GM03348 (cell line): ENCODE results near the gene ACTR8.

Source experiments
- DNase-seq: peaks from one replicate; pipeline ENCODE4 v3.0.0; 2012; ENCODE audit warnings: low spot score

The ACTR8 gene

DNA sequence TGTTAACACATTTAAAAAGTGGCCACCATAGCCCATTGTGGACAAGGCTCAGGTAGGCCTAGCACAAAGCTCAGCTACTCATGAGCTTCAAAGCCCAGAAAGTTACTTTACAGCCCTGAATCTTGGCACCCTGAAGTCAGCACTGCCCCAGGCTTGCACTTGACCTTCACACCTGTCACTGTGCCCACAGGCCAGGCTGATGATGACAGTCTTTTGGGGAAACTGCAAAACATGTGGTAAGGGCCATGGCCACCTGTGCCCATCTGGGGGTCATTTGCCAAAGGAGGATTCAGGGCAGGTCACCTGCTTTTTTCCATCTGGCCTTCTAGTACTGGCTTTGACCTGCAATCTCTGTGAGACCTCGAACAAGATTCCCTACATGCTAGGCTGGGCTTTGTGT is 46.7 kb downstream of the ACTR8 start:
- DNase-seq: no peak

DNA sequence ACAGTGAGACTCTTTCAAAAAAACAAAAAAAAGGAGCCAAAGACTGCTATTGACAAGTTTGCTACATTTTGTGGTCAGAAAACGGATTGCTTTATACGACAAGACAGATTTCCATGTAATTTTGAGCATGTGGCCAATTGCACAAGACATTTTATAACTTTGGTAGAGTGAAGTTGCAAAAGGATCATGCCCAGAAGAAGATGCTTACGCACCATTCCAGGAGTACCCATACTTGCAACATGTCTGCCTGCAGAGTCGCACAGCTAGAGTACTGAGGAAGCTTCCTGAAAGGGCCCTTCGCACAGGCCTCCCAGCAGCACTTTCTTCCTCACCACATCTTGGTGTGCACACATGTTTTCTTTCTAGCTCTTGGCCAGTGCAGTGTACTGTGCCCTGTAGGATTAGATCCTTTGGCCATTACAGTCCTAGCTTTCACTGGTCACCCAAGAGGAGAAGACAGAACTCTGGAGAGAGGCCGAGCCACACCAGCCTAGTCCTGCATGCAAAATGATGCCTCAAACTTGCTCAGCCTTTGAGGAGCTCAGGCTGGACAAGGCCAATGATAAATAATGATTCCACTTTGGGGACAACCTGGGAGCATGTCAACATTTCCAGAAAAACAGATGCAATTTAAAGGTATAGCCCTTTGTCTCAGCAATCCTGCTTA is 47.4 kb downstream of the ACTR8 start:
- no peak for DNase-seq

DNA sequence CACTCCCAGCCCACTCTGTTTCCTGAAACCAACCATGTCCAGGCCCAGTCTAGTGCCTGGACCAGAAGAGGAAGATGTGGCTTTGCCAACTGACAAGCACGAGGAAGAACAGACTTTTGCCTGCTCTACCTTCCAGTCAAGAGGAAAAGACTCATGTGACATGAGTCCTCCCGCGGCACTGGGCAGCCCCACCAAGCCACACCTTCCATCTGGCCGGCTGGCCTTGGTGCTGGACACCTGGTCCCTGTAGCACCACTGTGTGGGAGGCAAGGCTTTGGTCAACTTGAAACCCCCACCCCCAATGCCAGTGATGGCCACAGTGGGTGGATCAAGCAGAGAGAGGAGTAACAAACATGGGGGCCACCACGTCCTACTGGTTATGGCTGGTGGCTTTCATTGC is 48.3 kb downstream of the ACTR8 start:
- no peak for DNase-seq

DNA sequence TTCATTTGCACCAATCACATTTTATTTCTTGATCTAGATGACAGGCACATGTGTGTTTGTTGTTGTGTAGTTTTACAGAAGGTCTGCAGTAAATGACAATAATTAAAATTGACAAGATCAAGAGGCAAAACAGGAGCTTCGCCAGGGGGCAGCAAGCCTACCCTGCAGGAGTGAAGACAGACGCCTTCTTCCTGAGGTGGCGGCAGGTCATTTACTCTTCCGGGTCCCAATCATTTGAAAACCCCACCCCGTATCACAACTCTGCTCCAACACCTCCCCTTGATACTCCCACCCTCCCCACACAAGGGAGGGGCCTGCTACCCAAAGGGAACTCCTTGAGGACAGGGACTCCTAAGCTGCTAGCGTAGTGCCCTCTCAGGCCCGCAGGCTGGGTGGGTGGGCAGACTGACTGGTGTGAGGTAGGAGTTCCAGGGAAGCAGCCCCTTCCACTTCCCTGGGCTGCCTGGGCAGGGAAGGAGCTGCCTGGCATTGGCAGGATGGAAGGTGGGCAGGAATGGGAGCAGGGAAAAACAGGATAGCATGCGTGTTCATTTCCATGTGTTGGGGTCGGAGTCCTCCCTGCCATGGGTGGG is 48.8 kb downstream of the ACTR8 start:
- no peak for DNase-seq

DNA sequence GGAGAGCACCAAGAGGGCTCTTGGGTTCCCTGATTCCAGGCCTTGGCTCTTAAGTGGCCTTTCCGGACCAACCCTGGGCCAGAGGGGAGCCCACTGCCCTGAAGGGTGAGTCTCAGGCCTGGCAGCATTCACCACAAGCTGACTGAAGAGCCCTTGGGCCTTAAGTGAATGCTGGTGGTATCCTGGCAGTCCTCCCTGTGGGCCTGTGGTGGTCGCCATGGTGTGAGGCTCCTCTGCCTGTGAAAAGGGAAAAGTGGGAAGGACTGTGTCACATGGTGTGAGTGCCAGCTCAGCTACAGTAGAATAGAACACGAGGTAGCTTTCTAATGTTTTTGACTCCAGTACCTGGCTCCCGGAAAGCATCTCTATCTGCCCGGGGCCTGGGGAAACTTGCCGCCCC is 51.0 kb downstream of the ACTR8 start:
- no peak for DNase-seq

DNA sequence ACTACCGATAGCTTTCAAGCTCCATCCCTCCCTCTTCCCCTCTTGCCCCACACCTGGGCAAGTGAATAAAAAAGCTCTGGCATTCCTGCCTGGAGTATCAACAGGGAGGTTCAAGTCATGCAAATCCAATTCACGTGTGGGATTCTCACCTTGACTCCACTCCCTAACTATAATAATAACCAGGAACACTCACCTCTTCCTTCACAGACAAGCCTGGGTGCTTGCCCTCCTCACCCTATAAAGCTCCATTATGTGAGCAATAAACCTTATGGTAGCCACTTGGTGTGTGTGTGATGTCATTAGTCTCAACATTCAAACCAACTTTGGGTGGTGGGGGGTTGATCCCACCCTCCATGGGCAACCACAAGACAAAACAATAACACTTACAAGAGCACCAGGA is 52.3 kb downstream of the ACTR8 start:
- DNase-seq: no peak

DNA sequence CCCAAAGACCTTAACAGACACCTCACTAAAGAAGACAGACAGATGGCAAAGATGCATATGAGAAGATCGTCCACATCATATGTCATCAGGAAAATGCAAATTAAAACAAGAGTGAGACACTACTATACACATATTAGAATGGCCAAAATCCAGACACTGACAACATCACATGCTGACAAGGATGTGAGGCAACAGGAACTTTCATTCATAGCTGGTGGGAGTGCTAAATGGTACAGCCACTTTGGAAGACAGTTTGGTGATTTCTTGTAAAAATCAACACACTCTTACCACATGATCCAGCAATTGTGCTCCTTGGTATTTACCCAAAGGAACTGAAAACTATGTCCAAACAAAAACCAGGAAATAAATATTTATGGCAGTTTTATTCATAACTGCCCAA is 53.4 kb downstream of the ACTR8 start:
- no peak for DNase-seq

DNA sequence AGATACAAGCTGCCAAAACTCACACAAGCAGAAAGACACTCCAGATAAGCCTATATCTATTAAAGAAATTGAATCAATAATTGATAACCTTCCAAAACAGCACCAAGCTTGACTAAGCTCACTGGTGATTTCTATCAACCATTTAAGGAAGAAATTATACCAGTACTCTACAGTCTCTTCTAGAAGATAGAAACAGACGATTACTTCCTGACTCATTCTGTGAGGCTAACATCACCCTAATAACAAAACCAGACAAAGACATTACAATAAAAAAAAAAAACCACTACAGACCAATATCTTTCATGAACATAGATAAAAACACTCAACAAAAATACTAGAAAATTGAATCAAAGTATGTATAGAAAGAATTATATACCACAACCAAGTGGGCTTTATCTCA is 55.9 kb downstream of the ACTR8 start:
- no peak for DNase-seq

DNA sequence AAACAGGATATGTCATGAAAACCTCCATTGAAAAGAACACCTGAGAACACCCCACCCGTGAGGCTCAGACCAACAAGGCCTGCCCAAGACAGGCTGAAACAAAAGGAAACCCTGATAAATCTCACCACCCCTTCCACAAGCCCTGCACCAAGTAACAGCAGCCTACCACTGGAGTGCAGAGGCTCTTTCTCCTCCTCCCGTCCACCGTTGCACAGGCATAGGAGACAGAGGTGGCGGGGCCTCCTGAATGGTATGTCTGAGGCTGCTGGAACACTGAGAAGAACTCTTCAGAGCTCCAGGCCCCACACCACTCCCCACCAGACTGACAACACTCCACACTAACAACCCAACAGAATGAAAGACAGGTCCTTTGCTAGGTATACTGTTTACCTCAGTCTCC is 57.2 kb downstream of the ACTR8 start:
- no peak for DNase-seq

DNA sequence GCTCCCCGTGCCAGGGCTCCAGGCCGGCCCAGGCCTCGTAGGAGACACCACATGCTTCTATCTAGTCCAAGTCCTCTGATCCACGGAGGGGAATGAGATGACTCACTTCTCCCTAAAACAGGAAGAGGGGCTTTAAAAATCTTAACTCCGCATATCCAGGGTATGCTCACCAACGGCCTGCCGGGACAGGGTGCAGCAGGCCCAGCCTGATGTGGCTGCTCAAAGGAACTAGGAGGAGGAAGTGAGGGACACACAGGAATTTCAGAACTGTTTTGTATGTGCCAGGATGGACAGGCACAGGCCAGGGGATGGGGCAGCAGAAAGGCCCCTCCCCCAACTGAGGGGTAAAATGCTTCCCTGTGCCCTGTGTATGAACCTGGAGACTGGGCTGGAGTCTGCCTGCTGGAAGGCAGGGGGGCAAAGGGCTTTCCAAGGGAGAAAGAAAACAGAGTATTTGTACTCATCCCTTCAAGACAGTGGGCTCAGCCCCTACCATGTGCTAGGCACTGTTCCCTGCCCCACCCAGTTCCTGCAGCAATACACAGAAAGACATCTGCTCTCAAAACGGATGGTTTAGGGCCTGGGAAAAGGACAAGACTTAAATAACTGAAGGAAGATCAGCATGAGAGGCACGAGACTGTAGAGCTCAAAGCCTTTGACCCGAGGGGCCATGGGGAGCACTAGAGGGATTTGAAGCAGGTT is 57.8 kb downstream of the ACTR8 start:
- no peak for DNase-seq

DNA sequence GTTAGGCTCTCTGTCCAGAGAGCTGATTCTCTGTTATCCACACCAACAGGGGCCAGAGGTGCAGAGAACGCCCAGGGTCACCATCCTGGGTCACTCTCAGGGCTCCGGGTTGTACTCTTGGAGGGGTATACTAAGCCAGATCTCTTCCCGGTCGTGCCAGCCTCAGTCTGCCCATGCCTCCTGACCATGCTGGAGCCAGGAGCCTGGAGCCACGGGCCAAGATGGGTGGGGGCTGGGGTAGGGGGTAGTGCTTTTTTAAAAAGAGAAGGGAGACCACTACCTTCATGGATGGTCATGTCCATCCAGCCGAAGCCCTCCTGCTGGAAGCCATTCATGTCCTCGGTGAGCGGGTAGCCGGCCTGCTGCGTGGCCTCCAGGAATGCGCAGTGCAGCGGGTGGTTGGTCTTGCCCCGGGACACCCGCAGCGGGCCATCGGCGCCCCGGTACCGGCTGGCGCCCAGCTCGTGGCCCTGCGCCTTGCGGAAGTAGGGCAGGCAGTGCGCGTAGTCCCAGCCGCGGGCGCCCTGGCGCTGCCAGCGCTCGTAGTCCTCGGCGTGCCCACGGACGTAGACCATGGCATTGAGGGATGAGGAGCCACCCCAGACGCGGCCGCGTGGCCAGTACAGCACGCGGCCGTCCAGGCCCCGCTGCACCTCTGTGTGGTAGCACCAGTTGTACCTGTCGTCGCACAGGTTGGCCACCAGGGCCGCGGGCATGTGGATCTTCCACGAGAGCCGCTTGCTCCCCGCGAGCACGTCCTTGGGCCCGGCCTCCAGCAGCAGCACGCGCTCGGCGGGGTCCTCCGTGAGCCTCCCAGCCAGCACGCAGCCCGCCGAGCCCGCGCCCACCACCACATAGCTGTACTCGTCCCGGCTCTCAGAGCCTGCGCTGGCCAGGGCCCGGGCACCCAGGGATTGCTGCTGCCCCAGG is 58.7 kb downstream of the ACTR8 start:
- DNase-seq: no peak

DNA sequence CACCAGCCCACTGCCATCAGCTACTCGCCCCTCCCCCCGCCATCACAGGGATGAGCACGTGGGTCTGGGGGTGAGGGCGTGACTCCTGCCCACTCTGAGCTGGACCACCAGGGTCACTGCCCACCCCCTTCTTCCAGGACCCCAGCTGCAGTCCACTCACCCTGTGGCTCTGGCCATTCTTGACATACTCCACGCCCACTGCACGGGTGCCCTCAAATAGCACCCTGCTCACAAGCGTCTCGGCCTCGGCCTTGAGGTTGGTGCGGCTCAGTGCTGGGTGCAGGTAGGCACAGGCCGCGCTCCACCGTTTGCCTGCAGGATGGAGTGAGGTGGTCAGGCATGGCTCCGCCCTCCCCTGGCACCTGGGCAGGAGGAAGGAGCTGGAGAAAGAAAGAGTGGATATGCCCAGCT is 59.6 kb downstream of the ACTR8 start:
- DNase-seq: no peak

DNA sequence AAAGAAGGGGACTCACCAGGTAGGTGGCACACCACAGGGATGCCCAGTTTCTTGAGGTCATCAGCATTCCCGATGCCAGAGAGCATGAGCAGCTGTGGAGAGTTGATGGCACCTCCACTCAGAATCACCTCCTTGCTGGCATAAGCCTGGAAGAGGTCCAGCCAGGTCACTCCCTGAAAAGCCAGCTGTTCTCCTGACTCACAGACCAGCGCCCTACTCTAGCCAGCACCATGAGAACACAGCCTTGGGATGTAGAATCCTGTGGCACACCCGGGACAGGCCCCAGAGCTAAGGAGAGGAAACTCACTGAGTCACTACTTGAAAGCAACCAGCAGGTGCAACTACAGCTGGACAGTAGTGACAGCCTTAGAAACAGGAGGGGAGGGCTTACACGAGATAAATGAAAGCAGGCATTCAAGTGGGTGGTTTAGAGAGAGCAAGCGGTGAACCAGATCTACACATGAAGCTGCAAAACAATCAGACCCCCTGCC is 60.3 kb downstream of the ACTR8 start:
- DNase-seq: peak; percentile 31

DNA sequence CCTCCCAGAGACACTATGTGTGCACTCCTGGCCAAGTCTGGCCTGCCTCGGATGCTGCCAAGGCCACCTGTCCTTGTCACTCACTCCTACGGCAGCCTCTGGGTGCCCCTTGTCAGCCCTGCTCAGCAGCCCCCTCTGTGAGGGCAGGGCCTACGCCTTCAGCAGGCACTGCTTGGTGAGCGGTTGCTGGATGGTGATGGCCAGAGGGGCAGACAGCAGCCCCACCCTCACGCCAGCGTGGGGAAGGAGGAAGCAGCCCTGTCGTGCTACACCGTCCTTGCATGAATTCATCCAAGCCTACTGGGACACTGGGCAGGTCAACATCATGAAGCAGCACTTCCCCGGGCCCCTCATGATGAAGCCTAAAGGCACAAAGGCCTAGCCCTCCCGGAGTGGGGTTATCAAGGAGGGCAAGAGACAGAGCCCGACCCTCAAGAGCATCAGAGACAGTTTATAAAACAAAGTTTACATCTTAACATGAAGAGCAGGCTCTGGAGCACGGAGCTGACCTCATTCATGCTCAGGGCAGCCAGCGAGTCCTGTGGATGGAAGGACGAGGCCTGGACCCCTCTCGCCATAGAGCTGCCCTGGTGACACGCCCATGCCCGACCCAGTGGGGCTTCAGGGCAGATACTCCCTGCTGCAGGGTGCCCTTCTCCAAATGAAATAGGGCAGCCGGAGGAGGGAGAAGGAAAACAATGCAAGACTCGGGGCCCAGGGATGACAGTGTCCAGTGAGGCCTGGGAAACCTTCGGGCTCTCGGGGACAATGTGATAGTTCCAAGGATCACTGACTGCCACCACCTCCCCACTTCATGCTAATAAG is 61.0 kb downstream of the ACTR8 start:
- DNase-seq: no peak

DNA sequence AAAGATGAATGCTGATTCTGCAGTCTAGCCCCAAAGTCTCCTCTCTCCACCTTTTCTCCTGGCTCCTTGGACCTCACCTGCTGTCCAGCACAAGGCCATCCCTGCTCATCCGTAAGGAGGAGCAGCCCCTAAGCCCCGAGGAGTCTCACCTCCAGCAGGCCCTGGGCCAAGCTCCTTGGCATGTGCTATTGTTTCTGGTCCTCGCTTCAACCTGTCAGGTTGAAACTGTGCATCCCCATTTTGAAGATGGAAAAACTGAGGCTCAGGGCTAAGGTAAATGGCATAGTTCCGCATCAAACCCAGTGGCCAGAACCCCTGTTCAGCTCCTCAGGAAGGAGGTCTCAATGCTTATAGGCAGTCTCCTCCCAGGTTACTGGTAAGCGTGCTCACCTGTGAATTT is 61.9 kb downstream of the ACTR8 start:
- DNase-seq: no peak

DNA sequence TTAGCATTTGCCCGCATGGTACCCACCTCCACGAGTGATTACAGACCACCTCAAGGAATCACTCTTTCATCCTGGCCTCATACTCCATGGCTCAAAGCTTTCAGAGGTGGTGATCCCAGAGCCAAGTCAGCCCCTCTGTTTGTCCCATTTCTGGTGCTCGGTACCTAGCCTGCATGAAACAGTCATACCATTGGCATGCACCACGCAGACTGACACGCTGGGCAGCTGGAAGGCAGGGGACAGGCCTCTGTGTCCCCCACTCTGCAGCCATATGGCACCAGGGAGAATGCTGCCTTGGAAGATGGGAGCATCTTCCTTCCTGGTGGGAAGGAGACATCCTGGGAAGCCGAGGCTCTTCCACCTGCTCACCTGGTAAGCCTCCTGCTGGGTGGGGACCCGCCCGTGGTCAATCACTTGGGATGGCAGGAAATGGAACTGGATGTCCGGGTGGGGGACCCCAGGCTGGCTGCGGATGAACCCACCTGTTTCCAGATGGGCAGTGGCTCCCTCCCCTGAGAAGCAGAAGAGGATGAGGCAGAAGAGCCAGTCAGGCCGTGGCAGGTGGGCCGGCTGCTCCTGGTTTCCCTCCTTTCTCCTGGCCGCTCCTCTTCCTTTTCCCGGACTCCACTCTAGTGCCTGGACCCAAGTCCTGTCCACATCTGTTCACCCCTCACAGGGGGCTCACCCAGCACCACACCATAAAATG is 62.6 kb downstream of the ACTR8 start:
- no peak for DNase-seq

DNA sequence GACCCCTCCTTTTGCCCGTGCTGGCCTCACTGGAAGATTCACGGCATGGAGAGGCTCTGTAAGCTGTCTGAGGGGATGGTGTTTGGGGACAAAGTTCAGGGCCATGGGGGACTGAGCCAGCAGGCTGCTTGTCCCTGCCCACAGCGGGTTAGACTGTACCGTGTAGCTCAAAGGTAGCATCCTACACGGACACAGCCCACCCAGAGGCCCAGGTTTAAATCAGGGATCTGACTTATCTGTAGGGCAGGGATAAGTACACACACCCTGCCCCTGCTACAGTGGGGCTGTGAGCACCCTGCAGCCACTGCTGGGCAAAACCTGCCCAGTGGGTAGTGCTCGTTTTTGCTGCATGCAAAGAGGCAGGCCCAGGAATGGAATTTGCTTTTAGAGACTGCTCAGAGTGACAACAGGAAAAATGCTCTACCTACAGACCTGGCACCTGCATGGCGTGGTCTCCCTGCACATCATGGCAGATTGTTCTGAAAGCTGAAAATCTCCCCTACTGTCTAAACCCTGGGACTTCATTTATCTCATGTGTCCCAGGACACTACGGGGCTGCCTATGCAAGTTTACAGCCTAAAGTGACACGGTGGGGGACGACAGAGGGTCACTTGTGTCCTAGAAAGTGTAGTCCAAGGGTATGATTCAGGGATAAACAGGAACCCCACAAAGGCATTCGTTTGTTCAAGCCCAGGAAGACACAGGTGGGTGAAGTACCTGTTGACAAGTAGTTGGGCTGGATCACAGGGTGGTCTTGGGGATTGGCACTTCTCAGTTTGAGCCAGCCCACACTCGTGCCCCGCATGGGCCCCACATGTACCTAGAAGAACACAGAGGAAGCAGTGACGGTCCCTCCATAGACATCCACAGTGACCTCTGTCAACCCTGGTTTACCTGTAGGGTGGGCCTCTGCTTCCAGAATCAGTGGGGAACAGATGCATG is 63.5 kb downstream of the ACTR8 start:
- DNase-seq: no peak

DNA sequence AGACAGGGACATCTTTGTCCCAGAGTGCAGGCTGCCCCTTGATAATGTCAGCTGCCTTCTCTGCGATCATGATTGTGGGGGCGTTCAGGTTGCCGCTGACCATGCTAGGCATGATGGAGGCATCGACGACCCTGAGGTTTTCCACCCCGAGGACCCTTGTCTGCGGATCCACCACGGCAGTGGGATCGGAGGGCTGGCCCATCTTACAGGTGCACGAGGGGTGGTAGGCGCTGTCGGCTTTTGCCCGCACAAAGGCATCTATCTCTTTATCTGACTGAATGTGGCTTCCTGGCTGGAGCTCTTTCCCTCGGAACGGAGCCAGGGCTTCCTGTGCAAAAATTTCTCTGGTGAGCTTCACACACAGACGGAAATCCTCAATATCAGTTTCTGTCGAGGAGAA is 64.1 kb downstream of the ACTR8 start:
- no peak for DNase-seq

DNA sequence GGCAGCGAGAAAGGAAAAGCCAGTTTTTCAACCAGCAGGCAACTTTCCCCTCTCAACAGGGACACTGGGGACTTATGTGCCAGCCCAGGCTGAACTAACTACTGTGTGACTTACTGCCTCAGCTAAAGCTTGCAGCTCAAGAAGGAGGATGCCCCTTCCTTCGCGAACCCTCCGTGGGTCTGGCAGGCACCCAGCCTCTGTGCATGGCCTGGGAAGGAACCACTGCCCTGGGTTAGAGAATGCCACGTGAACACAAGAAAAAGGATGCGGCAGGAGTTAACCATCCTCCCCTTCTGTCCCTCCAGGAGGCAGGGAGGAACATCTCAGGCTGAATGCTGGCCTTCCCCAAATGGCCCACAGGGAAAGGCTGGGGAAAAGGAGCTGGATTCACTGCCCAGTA is 64.7 kb downstream of the ACTR8 start:
- DNase-seq: no peak
